NCI-H526 treated with DMSO at 0.1 percent for 48 hours (cell line): ENCODE data around the gene PHF19.

ENCODE experiments used
- DNase-seq: peaks from one replicate; lab custom pipeline; 2025; lab: John Stamatoyannopoulos, UW

The PHF19 gene

DNA sequence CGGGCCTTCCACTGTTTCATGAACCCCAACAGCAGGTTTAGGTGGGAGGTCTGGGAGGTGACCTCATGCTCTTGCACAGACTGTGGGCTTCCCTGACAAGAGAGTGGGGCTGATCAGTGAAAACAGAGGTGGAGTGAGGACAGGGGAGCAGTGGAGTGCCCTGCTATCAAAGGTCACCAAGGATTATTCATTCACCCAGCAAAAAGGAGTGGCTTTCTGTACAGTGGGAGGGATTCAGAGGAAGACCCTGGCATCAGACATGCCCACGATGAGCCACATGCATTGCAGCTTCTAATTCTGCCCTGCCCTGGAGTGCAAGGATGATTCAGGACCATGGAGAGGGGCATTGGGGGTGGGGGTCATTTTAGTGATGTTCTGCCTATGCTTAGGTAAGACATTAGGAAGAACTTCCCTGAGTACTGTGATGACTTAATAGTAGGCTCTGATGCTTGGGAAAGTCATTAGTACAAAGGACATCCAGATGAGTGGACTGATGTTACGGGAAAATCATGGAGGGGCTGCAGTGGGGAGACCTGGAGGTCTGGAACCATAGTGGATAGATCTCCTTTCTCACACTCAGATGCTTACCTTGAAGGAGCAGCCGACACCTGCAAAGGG, 36.8 kb upstream of the PHF19 start:
- DNase-seq = no peak

- DNase-seq = no peak
Observed at GRCh38 chr9:120912958-120913646, 36.1 kb upstream of the PHF19 start.

DNA sequence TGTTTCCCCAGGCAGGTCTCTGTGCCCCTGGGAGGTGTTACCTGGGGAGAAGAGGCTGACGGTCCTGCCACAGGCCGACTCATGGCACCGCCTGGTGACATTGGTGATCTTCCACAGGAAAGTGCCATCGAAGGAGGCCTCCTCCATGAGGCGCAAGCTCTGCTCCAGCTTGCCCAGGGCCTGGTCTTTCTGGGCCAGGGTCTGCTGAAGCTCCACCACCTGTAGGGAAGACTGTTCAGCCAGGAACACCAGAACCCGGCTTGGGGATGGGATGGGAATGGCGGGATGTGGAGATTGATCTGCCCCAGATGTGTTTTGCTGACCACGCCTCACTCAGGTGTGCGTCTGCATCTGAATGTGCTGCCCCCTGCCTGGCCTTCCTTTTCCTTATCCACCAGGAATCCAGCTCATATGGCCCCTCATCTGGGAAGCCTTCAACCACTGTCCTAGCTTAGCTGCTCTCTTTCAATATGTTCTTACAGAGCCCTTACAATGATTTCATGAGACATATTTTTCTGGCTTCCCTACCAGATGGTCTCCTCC, 34.4 kb upstream of the PHF19 start:
- no peak for DNase-seq

DNA sequence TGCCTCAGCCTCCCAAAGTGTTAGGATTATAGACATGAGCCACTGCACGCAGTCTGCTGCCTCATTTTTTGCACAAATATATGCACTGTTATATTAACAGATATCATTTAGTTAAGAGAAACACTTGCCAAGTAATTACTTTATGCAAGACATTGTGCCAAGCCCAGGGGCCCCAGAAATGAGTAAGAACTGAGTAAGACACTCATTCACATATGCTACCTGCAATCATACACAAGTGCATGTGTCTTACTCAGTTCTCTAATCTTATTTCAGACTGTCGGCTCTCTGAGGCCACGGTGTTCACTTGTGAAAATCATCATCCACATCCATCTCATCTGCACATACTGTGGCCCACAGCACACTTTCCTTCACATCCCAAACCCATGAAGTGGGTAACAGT, 33.7 kb upstream of the PHF19 start:
- DNase-seq = no peak

DNA sequence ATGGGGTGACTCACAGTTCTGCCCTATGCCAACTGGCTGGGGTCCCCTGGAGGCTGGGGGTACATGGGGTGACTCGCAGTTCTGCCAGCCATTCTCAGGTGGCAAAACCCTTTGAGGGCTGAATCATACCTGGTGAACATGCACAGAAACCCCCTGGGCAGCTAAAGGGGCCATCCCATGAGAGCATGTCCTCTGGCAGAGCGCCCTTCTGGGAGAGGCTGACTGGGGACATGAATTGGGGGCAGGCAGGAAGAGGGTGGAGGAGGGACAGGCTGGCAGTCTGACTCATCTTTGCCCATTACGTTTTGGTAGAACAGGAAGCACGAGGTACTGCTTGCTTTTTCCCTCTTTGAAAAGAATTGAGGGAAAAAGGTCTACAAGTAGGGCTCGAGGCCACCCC, 32.9 kb upstream of the PHF19 start:
- no peak for DNase-seq

DNA sequence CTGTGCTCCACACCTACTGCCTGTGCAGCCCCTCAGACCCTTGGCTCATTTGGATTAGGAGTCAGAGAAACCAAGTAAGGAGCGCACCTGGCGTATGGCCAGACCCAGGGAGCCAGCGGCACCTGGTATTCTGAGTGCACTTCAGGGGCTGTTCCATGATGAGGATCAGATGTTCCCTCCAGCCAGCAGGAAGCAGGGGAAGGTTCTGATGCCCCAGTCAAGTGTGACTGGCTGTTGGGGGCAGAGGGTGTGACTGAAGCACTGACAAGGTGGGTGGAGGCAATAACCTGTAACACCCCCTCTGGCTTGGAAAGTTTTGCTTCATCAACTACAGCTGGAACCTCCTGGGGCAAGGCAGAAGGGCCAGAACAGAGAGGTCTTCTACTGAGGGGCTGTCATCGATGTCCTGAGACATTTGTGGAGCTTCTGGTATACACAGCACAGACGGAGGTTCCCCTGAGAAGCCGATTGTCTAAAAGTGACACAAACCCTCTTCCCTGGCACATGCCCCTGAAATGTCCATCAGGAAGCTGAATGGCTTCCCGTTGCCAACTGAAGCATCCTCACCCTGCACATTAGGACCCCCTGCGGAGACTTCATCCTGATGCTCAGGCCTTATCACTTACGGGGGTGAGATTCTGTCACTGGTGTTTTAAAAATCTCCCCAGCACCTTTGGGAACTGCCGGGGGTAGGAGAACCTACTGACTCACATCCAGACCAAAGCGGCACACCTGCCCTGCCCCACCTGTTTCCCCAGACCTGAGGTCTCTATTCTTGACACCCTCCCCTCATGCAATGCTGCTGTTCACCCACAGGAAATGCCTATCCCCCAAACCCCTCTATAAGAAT, 28.6 kb upstream of the PHF19 start:
- DNase-seq = no peak

DNA sequence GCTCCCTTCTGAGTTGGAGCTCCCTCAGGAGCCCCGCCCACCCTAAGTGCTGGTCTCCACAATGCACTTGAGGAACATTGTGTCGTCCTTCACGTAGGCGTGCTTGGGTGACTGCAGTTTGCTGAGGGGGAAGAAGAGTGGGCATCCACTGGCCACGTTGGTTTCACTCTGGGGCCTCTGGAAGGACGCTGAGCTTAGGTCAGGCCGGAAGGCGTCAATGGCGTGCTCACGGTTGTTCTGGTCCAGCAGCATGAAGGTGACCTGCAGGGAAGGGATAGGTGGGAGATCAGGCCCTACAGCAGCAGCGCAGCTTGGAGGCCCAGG, 28.0 kb upstream of the PHF19 start:
- no peak for DNase-seq

- no peak for DNase-seq
Observed at GRCh38 chr9:120904061-120904977, 27.3 kb upstream of the PHF19 start.

DNA sequence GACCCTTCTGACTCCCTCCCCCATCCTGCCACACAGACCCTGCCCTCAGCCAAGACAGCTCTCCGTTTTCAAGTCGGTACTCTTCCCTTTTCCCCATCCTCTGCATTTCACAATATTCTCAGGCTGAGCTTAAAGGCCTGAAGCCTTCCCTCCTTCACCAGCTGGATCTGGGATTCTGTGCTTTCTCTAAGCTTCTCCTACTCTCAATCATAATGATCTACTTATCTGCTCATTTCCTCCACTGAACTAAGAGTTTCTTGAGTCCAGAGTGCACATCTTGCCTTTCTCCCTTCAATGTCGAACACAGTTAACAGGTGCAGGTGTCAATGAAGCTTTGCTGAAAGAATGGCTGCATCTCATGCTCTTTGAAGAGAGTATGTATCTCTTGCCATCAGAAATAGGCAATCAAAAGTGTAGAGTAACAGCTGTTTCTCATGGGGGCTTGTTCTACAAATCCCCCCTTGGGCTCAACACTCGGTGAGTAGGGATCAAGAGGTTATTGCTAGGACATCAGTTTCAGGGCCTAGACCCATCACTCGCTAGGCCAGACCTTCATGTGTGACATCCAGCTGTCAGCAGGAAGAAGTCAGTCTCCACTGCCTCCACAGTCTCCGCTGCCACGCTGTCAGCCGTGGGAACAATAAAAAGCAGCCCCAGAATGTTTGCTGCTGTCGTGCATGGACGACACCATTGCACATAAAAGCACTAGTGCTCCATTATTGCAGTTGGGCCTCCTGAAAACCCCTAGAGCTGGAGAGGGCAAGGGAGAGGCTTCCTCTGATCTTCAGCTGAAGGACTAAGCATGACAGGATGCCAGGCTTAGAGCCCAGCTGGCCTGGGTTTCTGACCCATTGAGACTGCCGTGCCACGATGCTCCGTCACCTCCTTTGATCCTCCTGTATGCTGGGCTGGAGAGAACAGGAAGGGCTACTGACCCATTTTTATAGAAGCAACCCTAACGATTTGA, 25.9 kb upstream of the PHF19 start:
- no peak for DNase-seq

DNA sequence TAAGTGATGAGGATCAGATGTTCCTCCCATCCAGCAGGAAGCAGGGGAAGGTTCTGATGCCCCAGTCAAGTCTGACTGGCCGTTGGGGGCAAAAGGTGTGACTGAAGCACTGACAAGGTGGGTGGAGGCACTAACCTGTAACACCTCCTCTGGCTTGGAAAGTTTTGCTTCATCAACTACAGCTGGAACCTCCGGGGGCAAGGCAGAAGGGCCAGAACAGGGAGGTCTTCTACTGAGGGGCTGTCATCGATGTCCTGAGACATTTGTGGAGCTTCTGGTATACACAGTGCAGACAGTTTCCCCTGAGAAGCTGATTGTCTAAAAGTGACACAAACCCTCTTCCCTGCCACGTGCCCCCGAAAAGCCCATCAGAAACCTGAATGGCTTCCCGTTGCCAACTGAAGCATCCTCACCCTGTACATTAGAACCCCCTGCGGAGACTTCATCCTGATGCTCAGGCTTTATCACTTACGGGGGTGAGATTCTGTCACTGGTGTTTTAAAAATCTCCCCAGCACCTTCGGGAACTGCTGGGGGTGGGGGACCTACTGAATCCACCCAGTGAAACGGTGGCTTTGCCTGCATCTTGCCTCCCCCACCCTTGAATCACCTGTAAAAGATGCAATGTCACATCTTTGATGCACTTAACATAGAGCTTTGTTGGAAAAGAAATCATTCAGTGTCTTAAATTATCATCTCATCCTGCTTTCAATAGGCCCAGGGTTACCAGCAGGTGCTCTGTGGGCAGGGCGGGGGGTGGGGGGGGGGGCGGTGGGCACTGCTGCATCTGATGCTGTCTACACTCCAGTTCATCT, 25.0 kb upstream of the PHF19 start:
- no peak for DNase-seq

DNA sequence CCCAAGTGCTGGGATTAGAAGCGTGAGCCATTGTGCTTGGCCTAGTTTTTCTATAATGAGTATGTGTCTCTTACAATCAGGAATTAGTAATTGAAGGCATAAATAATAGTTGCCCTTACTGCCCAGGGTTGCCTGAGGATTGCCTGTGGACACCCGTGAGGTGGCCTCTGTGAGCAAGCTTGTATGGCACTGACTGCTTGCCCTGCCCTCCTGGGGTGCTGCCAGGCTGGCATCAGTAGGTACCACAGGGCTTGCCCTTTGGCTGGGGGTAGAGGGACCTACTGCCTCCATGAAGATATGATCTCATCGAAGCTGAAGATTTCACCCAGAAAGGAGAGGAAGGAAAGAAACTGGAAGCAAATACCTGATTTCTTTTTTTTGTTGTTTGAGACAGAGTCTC, 23.8 kb upstream of the PHF19 start:
- no peak for DNase-seq

- no peak for DNase-seq
Observed at GRCh38 chr9:120899490-120900068, 22.6 kb upstream of the PHF19 start.

GRCh38 chr9:120898396-120898795, 21.4 kb upstream of the PHF19 start:
- DNase-seq = no peak

- DNase-seq = no peak
Observed at GRCh38 chr9:120895951-120896350, 19.0 kb upstream of the PHF19 start.

DNA sequence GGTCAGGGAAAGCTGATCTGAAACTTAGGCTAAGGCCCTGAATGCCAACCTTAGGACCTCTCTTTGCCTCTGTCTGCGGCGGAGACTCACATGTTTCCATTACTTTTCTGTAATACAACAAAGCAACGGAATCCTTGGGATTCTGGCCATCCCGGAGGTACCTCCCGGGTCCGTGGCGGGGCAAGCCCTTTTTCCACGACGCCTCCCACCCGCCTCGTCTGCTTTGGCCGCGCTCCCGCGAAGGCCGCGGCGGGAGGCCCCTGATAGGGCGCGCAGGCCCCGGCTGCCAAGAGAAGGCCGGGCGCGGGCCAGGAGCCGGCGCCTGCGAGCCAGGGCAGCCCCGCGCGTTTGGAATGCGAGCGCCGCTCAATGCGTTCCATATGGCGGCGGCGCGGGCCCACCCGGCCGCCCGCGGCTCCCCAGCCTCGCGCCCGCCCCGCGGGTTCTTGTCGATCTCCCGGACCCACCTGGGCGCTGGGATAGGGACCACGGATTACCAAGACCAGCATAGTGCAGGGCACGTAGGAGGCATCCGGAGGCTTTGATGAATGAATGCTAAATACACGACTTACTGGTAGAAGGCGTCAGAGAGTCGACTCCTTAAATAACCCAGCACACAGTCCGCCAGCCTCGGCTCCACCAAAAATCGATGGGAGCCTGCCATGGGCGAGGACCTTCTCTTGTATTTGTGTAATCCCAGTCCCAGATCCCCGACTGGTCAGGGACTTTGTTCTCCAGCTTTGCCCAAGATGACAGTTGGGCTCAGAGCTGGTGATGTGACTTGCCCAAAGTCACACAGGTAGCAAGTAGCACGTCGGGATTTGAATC, 17.5 kb upstream of the PHF19 start:
- DNase-seq = no peak

DNA sequence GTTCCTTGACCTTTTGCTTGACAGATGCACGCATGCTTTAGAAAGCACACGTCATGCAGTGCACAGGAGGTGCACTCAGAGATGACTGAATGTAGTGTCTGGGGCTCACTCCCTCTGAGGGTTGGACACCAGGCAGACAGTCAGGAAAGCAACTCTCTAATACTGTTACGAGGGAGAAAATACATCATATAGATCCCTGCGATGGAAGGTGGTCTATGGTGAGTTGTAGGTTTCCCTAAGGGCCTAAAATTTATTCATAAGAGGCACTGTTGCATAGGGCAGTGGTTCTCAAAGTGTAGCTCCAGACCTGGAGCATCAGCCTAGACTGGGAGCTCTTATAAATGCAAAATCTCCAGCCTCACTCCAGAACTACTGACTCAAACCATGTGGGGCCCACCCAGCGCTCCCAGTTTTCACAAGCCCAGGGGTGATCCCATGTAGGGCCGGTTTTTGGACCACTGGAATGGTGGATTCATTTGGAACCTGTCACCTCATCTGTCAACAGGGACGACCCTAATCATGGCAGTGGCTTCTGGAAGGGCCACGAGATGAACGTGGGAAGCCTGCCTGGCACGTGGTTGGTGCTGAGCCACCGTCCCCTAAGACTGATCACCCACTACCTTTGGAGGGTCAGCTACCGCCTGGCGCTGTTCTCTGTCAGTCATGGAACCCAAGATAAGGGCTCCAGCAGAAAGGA, 16.8 kb upstream of the PHF19 start:
- no peak for DNase-seq

- no peak for DNase-seq
Observed at GRCh38 chr9:120892748-120893610, 16.0 kb upstream of the PHF19 start.
